GM23338 (cell line): ENCODE measurements around the gene CLEC11A.

Experiments used
- EZH2phosphoT487 ChIP-seq: fragments of 200-600 bp; sonication (generic); IDR thresholded peaks from one replicate; pipeline ENCODE4 v1.8.1; 2018; ENCODE audit warnings: antibody characterized with exemption; ENCODE audit not compliant: unreplicated experiment
- TF ChIP-seq, protein P1 (sequence below), 2 experiments: fragments of 200-600 bp in 1 of 2; sonication (generic) in 1 of 2; conservative IDR thresholded peaks; 2 replicates each; pipeline versions ENCODE4 v1.5.1 to v1.6.1; 2016 to 2017; ENCODE audit warnings: antibody characterized with exemption in 2 of 2, low read depth in 2 of 2, mild to moderate bottlenecking in 2 of 2, moderate library complexity in 1 of 2

DNA sequence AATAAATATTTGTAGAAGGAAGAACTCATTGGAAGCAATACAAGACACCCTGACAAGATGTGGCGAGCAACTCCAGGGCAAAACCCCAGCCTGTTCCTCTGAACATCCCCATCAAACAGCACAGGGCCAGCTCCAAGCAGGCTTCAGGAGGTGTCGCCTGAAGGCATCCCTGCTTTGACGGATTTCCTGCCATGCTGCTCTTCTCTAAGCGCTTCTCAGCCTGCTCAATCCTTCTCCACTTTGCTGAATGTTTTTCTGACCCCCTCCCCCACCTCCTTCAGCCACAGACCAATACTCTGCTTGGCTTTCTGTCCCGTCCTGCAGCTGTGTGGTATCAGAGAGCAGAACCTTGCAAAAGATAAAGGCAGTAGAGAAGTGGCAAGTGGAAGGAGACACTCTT is 45.5 kb upstream of the CLEC11A start:
- TF ChIP-seq, protein P1, sequence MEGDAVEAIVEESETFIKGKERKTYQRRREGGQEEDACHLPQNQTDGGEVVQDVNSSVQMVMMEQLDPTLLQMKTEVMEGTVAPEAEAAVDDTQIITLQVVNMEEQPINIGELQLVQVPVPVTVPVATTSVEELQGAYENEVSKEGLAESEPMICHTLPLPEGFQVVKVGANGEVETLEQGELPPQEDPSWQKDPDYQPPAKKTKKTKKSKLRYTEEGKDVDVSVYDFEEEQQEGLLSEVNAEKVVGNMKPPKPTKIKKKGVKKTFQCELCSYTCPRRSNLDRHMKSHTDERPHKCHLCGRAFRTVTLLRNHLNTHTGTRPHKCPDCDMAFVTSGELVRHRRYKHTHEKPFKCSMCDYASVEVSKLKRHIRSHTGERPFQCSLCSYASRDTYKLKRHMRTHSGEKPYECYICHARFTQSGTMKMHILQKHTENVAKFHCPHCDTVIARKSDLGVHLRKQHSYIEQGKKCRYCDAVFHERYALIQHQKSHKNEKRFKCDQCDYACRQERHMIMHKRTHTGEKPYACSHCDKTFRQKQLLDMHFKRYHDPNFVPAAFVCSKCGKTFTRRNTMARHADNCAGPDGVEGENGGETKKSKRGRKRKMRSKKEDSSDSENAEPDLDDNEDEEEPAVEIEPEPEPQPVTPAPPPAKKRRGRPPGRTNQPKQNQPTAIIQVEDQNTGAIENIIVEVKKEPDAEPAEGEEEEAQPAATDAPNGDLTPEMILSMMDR (conservative IDR thresholded peaks at IDR 0.05; ENCODE audit: low read depth in 2 of 2) = no peak
- no peak for TF ChIP-seq EZH2phosphoT487
